Hepatocyte (in vitro differentiated cells): ENCODE measurements around the gene SYT1. TPM values are rescaled to one million over a fixed set of nuclear protein-coding genes. Genes with fewer than 3 reads are reported as not detected.

Experiments
- DNase-seq: peaks from one replicate; pipeline ENCODE4 v3.0.0-alpha.2; 2016; ENCODE audit warnings: low spot score
- H2AFZ ChIP-seq: fragments of 200-600 bp; sonication (generic); 2 replicates; pipeline ENCODE4 v1.6.0; 2016; ENCODE audit warnings: antibody characterized with exemption, mild to moderate bottlenecking
- H3K27ac ChIP-seq: fragments of 200-600 bp; sonication (generic); 2 replicates; pipeline ENCODE4 v1.5.1; 2016; ENCODE audit warnings: mild to moderate bottlenecking
- H3K27me3 ChIP-seq: fragments of 200-600 bp; sonication (generic); 2 replicates; pipeline ENCODE4 v1.6.1; 2016
- H3K36me3 ChIP-seq: fragments of 200-600 bp; sonication (generic); replicated peaks from 2 replicates; pipeline ENCODE4 v1.5.1; 2016; ENCODE audit warnings: low read depth; ENCODE audit not compliant: insufficient read depth
- H3K4me1 ChIP-seq: fragments of 200-600 bp; sonication (generic); 2 replicates; pipeline ENCODE4 v1.5.1; 2016; ENCODE audit warnings: mild to moderate bottlenecking, moderate library complexity; ENCODE audit not compliant: insufficient read depth
- H3K4me2 ChIP-seq: fragments of 200-600 bp; sonication (generic); 2 replicates; pipeline ENCODE4 v1.6.0; 2016
- H3K4me3 ChIP-seq: fragments of 200-600 bp; sonication (generic); 2 replicates; pipeline ENCODE4 v1.5.1; 2016; ENCODE audit warnings: mild to moderate bottlenecking
- H3K79me2 ChIP-seq: fragments of 200-600 bp; sonication (generic); 2 replicates; pipeline ENCODE4 v1.6.0; 2017; ENCODE audit warnings: mild to moderate bottlenecking
- H3K9me2 ChIP-seq: fragments of 200-600 bp; sonication (generic); replicated peaks from 2 replicates; pipeline ENCODE4 v1.6.0; 2017; ENCODE audit warnings: mild to moderate bottlenecking; ENCODE audit not compliant: insufficient read depth
- H3K9me3 ChIP-seq: fragments of 200-600 bp; sonication (generic); 2 replicates; pipeline ENCODE4 v1.5.1; 2016; ENCODE audit warnings: low read depth, mild to moderate bottlenecking
- H4K20me1 ChIP-seq: fragments of 200-600 bp; sonication (generic); 2 replicates; pipeline ENCODE4 v1.6.0; 2016; ENCODE audit warnings: mild to moderate bottlenecking; ENCODE audit not compliant: insufficient read depth, poor library complexity, severe bottlenecking
- CTCF ChIP-seq: fragments of 200-600 bp; sonication (generic); IDR thresholded peaks from 2 replicates; pipeline ENCODE4 v1.5.1; 2016; ENCODE audit warnings: antibody characterized with exemption, mild to moderate bottlenecking; ENCODE audit not compliant: poor library complexity
- EZH2 ChIP-seq: fragments of 200-600 bp; sonication (generic); IDR thresholded peaks from 2 replicates; pipeline ENCODE4 v1.6.1; 2016; ENCODE audit warnings: antibody characterized with exemption, mild to moderate bottlenecking, borderline replicate concordance
- EZH2phosphoT487 ChIP-seq: fragments of 200-600 bp; sonication (generic); IDR thresholded peaks from one replicate; pipeline ENCODE4 v1.6.1; 2018; ENCODE audit warnings: antibody characterized with exemption, mild to moderate bottlenecking, low read depth, moderate library complexity; ENCODE audit not compliant: unreplicated experiment, severe bottlenecking
- WGBS: methylation state at CpG from one replicate; pipeline ENCODE4 v1.1.6; 2016; ENCODE audit warnings: low lambda C conversion rate; ENCODE audit errors: missing lambda C conversion rate; 5-methylcytosine and 5-hydroxymethylcytosine counted together
- polyA plus RNA-seq: library from polyadenylated mRNA; unstranded; fragments of >200 nt; fragmentation: Nextera tagmentation; extraction: Ambion mirVana; gene quantifications from 2 replicates; pipeline ENCODE4 v1.2.1, GENCODE V29; 2016
- total RNA-seq: library from RNA; depleted of rRNA; stranded (reverse); fragments of >200 nt; gene quantifications from 2 replicates; pipeline ENCODE4 v1.2.3, GENCODE V29; 2014

SYT1 gene
- total and polyA plus RNA-seq, 2 experiments from 2014 or later = 1.3 to 2.5 TPM

- Histone ChIP-seq H3K9me3 (no peaks in the 10 kb centered on the region), H3K27ac (peak overlapping the region; percentile 79), H2AFZ (peak overlapping the region; percentile 14), H3K9me2 (no peaks in the 10 kb centered on the region), H3K27me3 (no peaks in the 10 kb centered on the region), H3K36me3 (no peaks in the 10 kb centered on the region), H4K20me1 (no peaks in the 10 kb centered on the region), H3K4me3 (no peak overlapping the region), H3K79me2 (no peaks in the 10 kb centered on the region), H3K4me1 (no peaks in the 10 kb centered on the region), H3K4me2 (peak overlapping the region; percentile 58)
- 100% methylated on average over 1 of the region's 1 CpG for WGBS
- TF ChIP-seq CTCF = no peak
- TF ChIP-seq EZH2phosphoT487 = no peak
- TF ChIP-seq EZH2 = no peak
- DNase-seq = no peak
Measured at GRCh38 chr12:79046021-79046420, 181.4 kb downstream of the SYT1 start.

- Histone ChIP-seq H3K4me3 (no peak overlapping the region), H3K4me1 (no peaks in the 10 kb centered on the region), H3K79me2 (no peaks in the 10 kb centered on the region), H3K36me3 (no peaks in the 10 kb centered on the region), H3K27ac (no peak overlapping the region), H4K20me1 (no peaks in the 10 kb centered on the region), H3K9me3 (no peaks in the 10 kb centered on the region), H3K27me3 (no peaks in the 10 kb centered on the region), H2AFZ (no peak overlapping the region), H3K9me2 (no peaks in the 10 kb centered on the region), H3K4me2 (no peak overlapping the region)
- DNase-seq = no peak
- 92% methylated on average over 3 of the region's 3 CpGs for WGBS
- TF ChIP-seq CTCF (no peak), EZH2 (no peak)
Measured at GRCh38 chr12:79048962-79049361, 184.4 kb downstream of the SYT1 start.

- Histone ChIP-seq H3K27me3 (no peaks in the 10 kb centered on the region), H3K36me3 (no peaks in the 10 kb centered on the region), H3K9me3 (no peaks in the 10 kb centered on the region), H3K79me2 (no peaks in the 10 kb centered on the region), H2AFZ (no peak overlapping the region), H3K4me3 (no peak overlapping the region), H3K9me2 (no peaks in the 10 kb centered on the region), H4K20me1 (no peaks in the 10 kb centered on the region), H3K27ac (no peak overlapping the region), H3K4me1 (no peaks in the 10 kb centered on the region), H3K4me2 (no peak overlapping the region)
- WGBS = 92% methylated on average over 3 of the region's 3 CpGs
- no peak for DNase-seq
- TF ChIP-seq EZH2phosphoT487 = no peak
- no peak for TF ChIP-seq CTCF
Measured at GRCh38 chr12:79053394-79053793, 188.8 kb downstream of the SYT1 start.

- no peak overlapping the region for H3K27ac ChIP-seq
- H2AFZ ChIP-seq = no peak overlapping the region
- H3K79me2 ChIP-seq = no peaks in the 10 kb centered on the region
- H3K9me3 ChIP-seq = no peaks in the 10 kb centered on the region
- H3K4me3 ChIP-seq = no peak overlapping the region
- WGBS = 80% methylated on average over 3 of the region's 3 CpGs
- no peaks in the 10 kb centered on the region for H3K27me3 ChIP-seq
- H3K4me1 ChIP-seq = no peaks in the 10 kb centered on the region
- H3K36me3 ChIP-seq = no peaks in the 10 kb centered on the region
- TF ChIP-seq EZH2 (no peak), EZH2phosphoT487 (no peak), CTCF (no peak)
- H3K4me2 ChIP-seq = no peak overlapping the region
- DNase-seq = no peak
- no peaks in the 10 kb centered on the region for H4K20me1 ChIP-seq
- no peaks in the 10 kb centered on the region for H3K9me2 ChIP-seq
Measured at GRCh38 chr12:79055926-79056674, 191.5 kb downstream of the SYT1 start.
